Smooth muscle cell (in vitro differentiated cells): ENCODE results near the gene LSAMP. TPM values are rescaled to one million over a fixed set of nuclear protein-coding genes. Genes with fewer than 3 reads are reported as not detected.

Experiments
- DNase-seq: peaks from one replicate; lab custom pipeline; 2025; ENCODE audit not compliant: unreplicated experiment; lab: John Stamatoyannopoulos, UW
- H2AFZ ChIP-seq: fragments of 200-600 bp; sonication (generic); 2 replicates; pipeline ENCODE4 v1.6.0; 2016; ENCODE audit warnings: antibody characterized with exemption, low read depth, mild to moderate bottlenecking
- H3F3A ChIP-seq: fragments of 200-600 bp; sonication (generic); 2 replicates; pipeline ENCODE4 v1.6.0; 2017; ENCODE audit warnings: antibody characterized with exemption, low read depth
- H3K27ac ChIP-seq: fragments of 200-600 bp; sonication (generic); 2 replicates; pipeline ENCODE4 v1.5.1; 2016; ENCODE audit warnings: low read depth, mild to moderate bottlenecking
- H3K27me3 ChIP-seq: fragments of 200-600 bp; sonication (generic); 2 replicates; pipeline ENCODE4 v1.6.1; 2016; ENCODE audit warnings: low read depth, mild to moderate bottlenecking
- H3K36me3 ChIP-seq: fragments of 200-600 bp; sonication (generic); 2 replicates; pipeline ENCODE4 v1.5.1; 2016; ENCODE audit warnings: low read depth
- H3K4me1 ChIP-seq: fragments of 200-600 bp; sonication (generic); 2 replicates; pipeline ENCODE4 v1.5.1; 2016; ENCODE audit warnings: low read depth
- H3K4me2 ChIP-seq: fragments of 200-600 bp; sonication (generic); 2 replicates; pipeline ENCODE4 v1.6.0; 2016; ENCODE audit warnings: mild to moderate bottlenecking
- H3K4me3 ChIP-seq: fragments of 200-600 bp; sonication (generic); 2 replicates; pipeline ENCODE4 v1.5.1; 2016; ENCODE audit warnings: mild to moderate bottlenecking
- H3K79me2 ChIP-seq: fragments of 200-600 bp; sonication (generic); 2 replicates; pipeline ENCODE4 v1.6.0; 2016; ENCODE audit warnings: low read depth, mild to moderate bottlenecking
- H3K9ac ChIP-seq: fragments of 200-600 bp; sonication (generic); 2 replicates; pipeline ENCODE4 v1.6.0; 2016; ENCODE audit warnings: low read depth
- H3K9me3 ChIP-seq: fragments of 200-600 bp; sonication (generic); replicated peaks from 2 replicates; pipeline ENCODE4 v1.5.1; 2016; ENCODE audit warnings: low read depth
- H4K20me1 ChIP-seq: fragments of 200-600 bp; sonication (generic); 2 replicates; pipeline ENCODE4 v1.6.0; 2016; ENCODE audit warnings: low read depth
- WGBS: methylation state at CpG from one replicate; pipeline ENCODE4 v1.1.7; 2016; ENCODE audit warnings: low lambda C conversion rate; 5-methylcytosine and 5-hydroxymethylcytosine counted together
- polyA plus RNA-seq: library from polyadenylated mRNA; unstranded; fragments of >200 nt; fragmentation: Nextera tagmentation; extraction: Ambion mirVana; gene quantifications from 2 replicates; pipeline ENCODE4 v1.2.1, GENCODE V29; 2016
- total RNA-seq: library from RNA; depleted of rRNA; stranded (reverse); fragments of >200 nt; gene quantifications from 2 replicates; pipeline ENCODE4 v1.2.3, GENCODE V29; 2014
- TF ChIP-seq, protein P1 (sequence below): fragments of 200-600 bp; sonication (generic); IDR thresholded peaks from 2 replicates; pipeline ENCODE4 v1.5.1; 2017; ENCODE audit warnings: borderline replicate concordance, mild to moderate bottlenecking, antibody characterized with exemption; ENCODE audit not compliant: insufficient read depth, poor library complexity, severe bottlenecking

Gene LSAMP
- total and polyA plus RNA-seq, 2 experiments from 2014 or later = 11.2 to 13.6 TPM

DNA sequence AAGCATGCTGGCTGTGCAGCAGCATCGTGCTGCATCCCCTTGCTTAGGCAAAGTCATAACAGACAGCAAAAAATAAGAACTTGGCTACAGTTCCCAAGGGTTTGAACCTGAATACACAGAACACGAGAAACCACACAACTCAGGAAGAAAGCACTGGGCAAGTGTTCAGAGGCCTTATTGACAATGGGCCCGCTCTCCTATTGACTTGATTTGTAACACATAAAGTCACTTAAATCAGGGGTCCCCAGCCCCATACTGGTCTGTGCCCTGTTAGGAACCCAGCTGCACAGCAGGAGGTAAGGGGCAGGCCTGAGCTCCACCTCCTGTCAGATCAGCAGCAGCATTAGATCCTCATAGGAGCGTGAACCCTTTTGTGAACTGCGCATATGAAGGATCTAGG, 145.1 kb downstream of the LSAMP start:
- H3K4me1 ChIP-seq = no peaks in the 10 kb centered on the region
- H3K79me2 ChIP-seq = no peaks in the 10 kb centered on the region
- no peaks in the 10 kb centered on the region for H4K20me1 ChIP-seq
- WGBS = 97% methylated on average over 5 of the region's 5 CpGs
- no peak overlapping the region for H3K4me2 ChIP-seq
- no peak for DNase-seq
- no peak overlapping the region for H3K9ac ChIP-seq
- no peak overlapping the region for H3K27ac ChIP-seq
- H3K27me3 ChIP-seq = no peaks in the 10 kb centered on the region
- H2AFZ ChIP-seq = no peak overlapping the region
- no peaks in the 10 kb centered on the region for H3K9me3 ChIP-seq
- no peak overlapping the region for H3K4me3 ChIP-seq
- TF ChIP-seq, protein P1, sequence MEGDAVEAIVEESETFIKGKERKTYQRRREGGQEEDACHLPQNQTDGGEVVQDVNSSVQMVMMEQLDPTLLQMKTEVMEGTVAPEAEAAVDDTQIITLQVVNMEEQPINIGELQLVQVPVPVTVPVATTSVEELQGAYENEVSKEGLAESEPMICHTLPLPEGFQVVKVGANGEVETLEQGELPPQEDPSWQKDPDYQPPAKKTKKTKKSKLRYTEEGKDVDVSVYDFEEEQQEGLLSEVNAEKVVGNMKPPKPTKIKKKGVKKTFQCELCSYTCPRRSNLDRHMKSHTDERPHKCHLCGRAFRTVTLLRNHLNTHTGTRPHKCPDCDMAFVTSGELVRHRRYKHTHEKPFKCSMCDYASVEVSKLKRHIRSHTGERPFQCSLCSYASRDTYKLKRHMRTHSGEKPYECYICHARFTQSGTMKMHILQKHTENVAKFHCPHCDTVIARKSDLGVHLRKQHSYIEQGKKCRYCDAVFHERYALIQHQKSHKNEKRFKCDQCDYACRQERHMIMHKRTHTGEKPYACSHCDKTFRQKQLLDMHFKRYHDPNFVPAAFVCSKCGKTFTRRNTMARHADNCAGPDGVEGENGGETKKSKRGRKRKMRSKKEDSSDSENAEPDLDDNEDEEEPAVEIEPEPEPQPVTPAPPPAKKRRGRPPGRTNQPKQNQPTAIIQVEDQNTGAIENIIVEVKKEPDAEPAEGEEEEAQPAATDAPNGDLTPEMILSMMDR = no peak
- H3F3A ChIP-seq = no peaks in the 10 kb centered on the region
- no peaks in the 10 kb centered on the region for H3K36me3 ChIP-seq

DNA sequence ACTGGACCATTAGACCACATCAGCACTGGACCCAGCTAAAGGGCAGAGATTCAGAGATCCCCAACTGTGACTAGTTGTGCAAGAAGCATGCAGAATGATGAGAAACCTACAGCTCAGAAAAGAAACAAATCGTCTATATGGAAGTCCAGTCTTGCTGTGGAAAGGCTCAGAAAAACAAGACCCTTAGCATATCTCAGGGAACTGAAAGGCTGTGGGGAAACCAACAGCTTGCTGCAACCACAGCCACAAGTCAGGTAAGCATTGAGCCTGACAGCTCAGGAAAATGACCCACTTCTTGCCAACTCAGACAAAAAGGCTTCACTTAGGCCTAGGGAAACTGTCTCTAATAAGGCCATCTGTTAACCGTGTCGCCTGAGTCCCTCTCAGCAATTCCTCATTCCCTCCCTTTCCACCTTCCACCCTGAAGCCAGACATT, 145.6 kb downstream of the LSAMP start:
- TF ChIP-seq, protein P1 = no peak
- WGBS = 84% methylated on average over 3 of the region's 3 CpGs

DNA sequence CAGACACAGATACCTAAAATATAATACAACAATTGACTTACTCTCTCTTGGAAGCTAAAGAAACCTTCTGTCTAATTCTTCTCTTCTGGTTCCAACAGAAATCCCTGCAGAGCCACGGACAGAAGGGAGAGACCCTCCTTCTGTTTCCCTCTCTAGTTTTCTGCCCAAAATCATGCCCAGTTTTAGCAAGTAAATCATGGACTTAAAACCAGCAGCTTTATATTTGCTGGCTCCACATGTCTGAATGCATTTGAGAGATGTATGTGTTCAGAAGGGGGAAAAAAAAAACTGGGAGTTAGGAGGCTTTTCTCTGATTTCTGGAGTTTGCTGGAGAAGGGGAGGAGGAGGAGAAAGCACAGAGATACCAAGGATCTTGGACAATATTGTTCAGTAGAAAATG, 147.1 kb downstream of the LSAMP start:
- no peak for DNase-seq
- Histone ChIP-seq H3K36me3 (no peaks in the 10 kb centered on the region), H4K20me1 (no peaks in the 10 kb centered on the region), H3K4me1 (no peaks in the 10 kb centered on the region), H3F3A (no peaks in the 10 kb centered on the region), H3K27me3 (no peaks in the 10 kb centered on the region), H3K4me2 (no peak overlapping the region), H3K79me2 (no peaks in the 10 kb centered on the region), H3K4me3 (no peak overlapping the region), H3K9ac (no peak overlapping the region), H2AFZ (no peak overlapping the region), H3K27ac (no peak overlapping the region), H3K9me3 (no peaks in the 10 kb centered on the region)
- TF ChIP-seq, protein P1 = no peak
- 88% methylated on average over 1 of the region's 1 CpG for WGBS

More for the DNA sequence above, 145.6 kb downstream of the LSAMP start:
- Histone ChIP-seq H3K27ac (no peak overlapping the region), H3K4me1 (no peaks in the 10 kb centered on the region), H3K9ac (no peak overlapping the region), H3K9me3 (no peaks in the 10 kb centered on the region), H3K4me3 (no peak overlapping the region), H3K27me3 (no peaks in the 10 kb centered on the region), H3K4me2 (no peak overlapping the region), H4K20me1 (no peaks in the 10 kb centered on the region), H3K36me3 (no peaks in the 10 kb centered on the region), H2AFZ (no peak overlapping the region), H3F3A (no peaks in the 10 kb centered on the region), H3K79me2 (no peaks in the 10 kb centered on the region)
- no peak for DNase-seq

DNA sequence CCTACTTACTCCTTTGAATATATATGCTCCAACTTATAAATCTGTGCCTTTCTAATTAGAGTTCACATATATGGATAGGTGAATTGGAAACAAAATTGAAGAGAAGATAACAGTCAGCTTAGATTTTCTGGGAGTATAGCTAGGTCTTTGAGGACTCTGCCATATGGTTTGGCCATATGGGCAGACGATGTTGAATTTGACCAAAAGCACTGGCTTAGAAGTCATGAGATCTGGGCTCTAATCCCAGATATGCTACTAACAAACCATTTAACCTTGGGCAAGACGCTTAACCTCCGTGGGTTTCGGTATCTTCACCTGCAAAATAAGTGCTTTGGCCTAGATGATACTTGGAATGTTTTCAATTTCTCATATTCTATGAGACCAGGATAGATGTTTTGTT, 154.1 kb downstream of the LSAMP start:
- Histone ChIP-seq H4K20me1 (no peaks in the 10 kb centered on the region), H3K4me3 (no peak overlapping the region), H3K9me3 (no peaks in the 10 kb centered on the region), H2AFZ (no peak overlapping the region), H3K79me2 (no peaks in the 10 kb centered on the region), H3F3A (no peaks in the 10 kb centered on the region), H3K4me1 (peaks cover 10% of the 10 kb centered on the region), H3K36me3 (no peaks in the 10 kb centered on the region), H3K27me3 (no peaks in the 10 kb centered on the region), H3K9ac (no peak overlapping the region), H3K4me2 (no peak overlapping the region), H3K27ac (no peak overlapping the region)
- WGBS = 97% methylated on average over 4 of the region's 4 CpGs
- no peak for DNase-seq
- TF ChIP-seq, protein P1 = no peak
